GM12878 (cell line): ENCODE results near the gene AMELX. TPM values are rescaled to one million over a fixed set of nuclear protein-coding genes. Genes with fewer than 3 reads are reported as not detected.

Experiments used
- ATAC-seq: fragments of 200-7000 bp; cut with Tn5 transposase; 3 replicates; pipeline ENCODE4 v1.9.1; 2020; ENCODE audit warnings: mild to moderate bottlenecking, moderate library complexity
- BruUV-seq: library from RNA; stranded (reverse); fragments of 400-500 nt; replicated peaks from 2 replicates; lab custom pipeline; 2021; lab: Mats Ljungman, UMichigan
- CTCF ChIA-PET: fragments of 300-600 bp; sonication (Branson Sonifier 250); formaldehyde crosslinking; extraction: SDS; loops from one replicate; lab custom pipeline; 2021; ENCODE audit warnings: inconsistent platforms; lab: Yijun Ruan, JAX
- POLR2A ChIA-PET: fragments of 350-600 bp; formaldehyde crosslinking; extraction: SDS; loops from one replicate; lab custom pipeline; 2021; ENCODE audit warnings: inconsistent platforms; lab: Charles Lee
- RAD21 ChIA-PET: fragments of 300-600 bp; sonication (Branson Sonifier 250); formaldehyde crosslinking; loops from one replicate; lab custom pipeline; 2023; ENCODE audit warnings: antibody characterized with exemption; ENCODE audit not compliant: unreplicated experiment; lab: Charles Lee
- SMC1A ChIA-PET: fragments of 300-600 bp; sonication (Branson Sonifier 250); formaldehyde crosslinking; loops from one replicate; lab custom pipeline; 2023; ENCODE audit not compliant: unreplicated experiment, uncharacterized antibody; lab: Charles Lee
- DNase-seq: peaks from one replicate; pipeline ENCODE4 v3.0.0-alpha.2; 2011; ENCODE audit warnings: low read depth, low spot score
- FAIRE-seq: peaks from 3 replicates; lab custom pipeline; 2011; peaks lifted over from hg19 to GRCh38; lab: Jason Lieb, UNC
- H2AFZ ChIP-seq: 2 replicates; pipeline ENCODE4 v1.6.0; 2011; ENCODE audit warnings: low read depth, low read length, control low read depth; ENCODE audit not compliant: control insufficient read depth
- H3K27ac ChIP-seq: 2 replicates; pipeline ENCODE4 v1.5.1; 2011; ENCODE audit warnings: control low read depth; ENCODE audit not compliant: control insufficient read depth, insufficient read depth
- H3K27me3 ChIP-seq, 2 experiments: replicated peaks in 1 of 2; 2 replicates each; pipeline versions ENCODE4 v1.6.0 to v1.6.1; 2011; ENCODE audit warnings: low read length in 1 of 2; ENCODE audit not compliant: control insufficient read depth in 2 of 2, insufficient read depth in 2 of 2
- H3K36me3 ChIP-seq, 2 experiments: 2 replicates each; pipeline ENCODE4 v1.5.1; 2011; ENCODE audit warnings: low read length in 1 of 2; ENCODE audit not compliant: control insufficient read depth in 2 of 2, insufficient read depth in 2 of 2
- H3K4me1 ChIP-seq: 2 replicates; pipeline ENCODE4 v1.6.1; 2011; ENCODE audit warnings: mild to moderate bottlenecking, low read length, moderate library complexity, mixed read lengths; ENCODE audit not compliant: control insufficient read depth, insufficient read depth
- H3K4me2 ChIP-seq: 2 replicates; pipeline ENCODE4 v1.6.0; 2011; ENCODE audit warnings: control low read depth; ENCODE audit not compliant: control insufficient read depth, insufficient read depth
- H3K4me3 ChIP-seq: fragments of 200-600 bp; sonication (generic); 2 replicates; pipeline ENCODE4 v1.5.1; 2016
- H3K79me2 ChIP-seq: 2 replicates; pipeline ENCODE4 v1.6.0; 2011; ENCODE audit warnings: low read length; ENCODE audit not compliant: control insufficient read depth, insufficient read depth
- H3K9ac ChIP-seq: 2 replicates; pipeline ENCODE4 v1.8.0; 2011; ENCODE audit warnings: low read length, control low read depth, mixed read lengths; ENCODE audit not compliant: control insufficient read depth, insufficient read depth
- H3K9me3 ChIP-seq: replicated peaks from 3 replicates; pipeline ENCODE4 v1.5.1; 2011; ENCODE audit warnings: mild to moderate bottlenecking, low read length; ENCODE audit not compliant: control insufficient read depth, insufficient read depth
- H4K20me1 ChIP-seq: 2 replicates; pipeline ENCODE4 v1.6.0; 2011; ENCODE audit not compliant: control insufficient read depth, insufficient read depth
- CEBPB ChIP-seq, 2 experiments: fragments of 150-350 bp in 1 of 2; IDR thresholded peaks; 2 replicates each; pipeline ENCODE4 v1.6.1; 2012 to 2014; ENCODE audit warnings: low read depth in 2 of 2, low read length in 2 of 2, borderline replicate concordance in 1 of 2, inconsistent platforms in 1 of 2
- CHD4 ChIP-seq: fragments of 200-600 bp; sonication (generic); IDR thresholded peaks from 2 replicates; pipeline ENCODE4 v1.6.1; 2016; ENCODE audit warnings: mild to moderate bottlenecking
- DPF2 ChIP-seq: fragments of 450-650 bp; IDR thresholded peaks from 2 replicates; pipeline ENCODE4 v1.6.1; 2017; ENCODE audit warnings: mild to moderate bottlenecking
- IKZF1 ChIP-seq: fragments of 450-650 bp; conservative IDR thresholded peaks from 2 replicates; pipeline ENCODE4 v1.6.1; 2017; ENCODE audit warnings: antibody characterized with exemption, mild to moderate bottlenecking
- IKZF2 ChIP-seq, 2 experiments: fragments of 450-650 bp; IDR thresholded peaks; 2 replicates each; pipeline ENCODE4 v1.6.1; 2017; ENCODE audit warnings: mild to moderate bottlenecking in 2 of 2, moderate library complexity in 2 of 2
- JUND ChIP-seq: IDR thresholded peaks from 2 replicates; pipeline ENCODE4 v1.6.1; 2012; ENCODE audit warnings: low read depth, mild to moderate bottlenecking, low read length, improper control_type of control experiment, moderate library complexity
- LARP7 ChIP-seq: fragments of 450-650 bp; IDR thresholded peaks from 2 replicates; pipeline ENCODE4 v1.6.1; 2017; ENCODE audit warnings: mild to moderate bottlenecking
- MTA2 ChIP-seq: fragments of 450-650 bp; IDR thresholded peaks from 2 replicates; pipeline ENCODE4 v1.6.1; 2016; ENCODE audit warnings: low read depth, mild to moderate bottlenecking, moderate library complexity
- MTA3 ChIP-seq: IDR thresholded peaks from 2 replicates; pipeline ENCODE4 v1.6.1; 2012; ENCODE audit warnings: low read length, inconsistent platforms, borderline replicate concordance
- NFIC ChIP-seq: IDR thresholded peaks from 2 replicates; pipeline ENCODE4 v1.6.1; 2012; ENCODE audit warnings: low read depth, mild to moderate bottlenecking, inconsistent platforms, low read length, moderate library complexity
- NFYB ChIP-seq: IDR thresholded peaks from 2 replicates; pipeline ENCODE4 v1.6.1; 2011; ENCODE audit warnings: low read depth, mild to moderate bottlenecking, low read length, improper control_type of control experiment, moderate library complexity; ENCODE audit not compliant: insufficient read depth
- NR2C2 ChIP-seq: IDR thresholded peaks from 2 replicates; pipeline ENCODE4 v1.6.1; 2011; ENCODE audit warnings: borderline replicate concordance, low read depth; ENCODE audit not compliant: control insufficient read depth, insufficient read length
- NR2F1 ChIP-seq: fragments of 450-650 bp; conservative IDR thresholded peaks from 2 replicates; pipeline ENCODE4 v1.6.1; 2017; ENCODE audit warnings: mild to moderate bottlenecking
- POLR2A ChIP-seq: IDR thresholded peaks from 2 replicates; pipeline ENCODE4 v1.6.1; 2011; ENCODE audit warnings: low read depth, mild to moderate bottlenecking, low read length
- POU2F2 ChIP-seq: IDR thresholded peaks from 3 replicates; pipeline ENCODE4 v1.6.1; 2011; ENCODE audit warnings: low read depth, mild to moderate bottlenecking, low read length, borderline replicate concordance
- RAD21 ChIP-seq: IDR thresholded peaks from 2 replicates; pipeline ENCODE4 v1.6.1; 2011; ENCODE audit warnings: mild to moderate bottlenecking, low read depth, low read length, moderate library complexity; ENCODE audit not compliant: insufficient read depth
- RELB ChIP-seq: fragments of 450-650 bp; IDR thresholded peaks from 2 replicates; pipeline ENCODE4 v1.6.1; 2017; ENCODE audit warnings: low read depth, mild to moderate bottlenecking, moderate library complexity
- RUNX3 ChIP-seq: IDR thresholded peaks from 2 replicates; pipeline ENCODE4 v1.6.1; 2012; ENCODE audit warnings: low read length, inconsistent platforms
- SIN3A ChIP-seq: IDR thresholded peaks from 2 replicates; pipeline ENCODE4 v1.6.1; 2012; ENCODE audit warnings: low read depth, low read length, improper control_type of control experiment
- SREBF1 ChIP-seq: IDR thresholded peaks from 2 replicates; pipeline ENCODE4 v1.6.1; 2012; ENCODE audit warnings: mild to moderate bottlenecking, low read length
- TCF7 ChIP-seq: IDR thresholded peaks from 2 replicates; pipeline ENCODE4 v1.6.1; 2014; ENCODE audit warnings: antibody characterized with exemption, borderline replicate concordance
- ZZZ3 ChIP-seq: IDR thresholded peaks from 2 replicates; pipeline ENCODE4 v1.6.1; 2011; ENCODE audit warnings: low read depth; ENCODE audit not compliant: control insufficient read depth, insufficient read length
- WGBS: methylation state at CpG from one replicate; pipeline ENCODE4 v1.1.6; 2016; ENCODE audit warnings: low lambda C conversion rate; ENCODE audit not compliant: insufficient replicate concordance, insufficient coverage; ENCODE audit errors: missing lambda C conversion rate; 5-methylcytosine and 5-hydroxymethylcytosine counted together
- in situ Hi-C: fragments of 300-500 bp; cut with MboI; formaldehyde crosslinking; loops from 9 replicates; pipeline ENCODE4 v1.14.3; 2018; ENCODE audit warnings: mixed read lengths
- intact Hi-C: fragments of 100-400 bp; cut with micrococcal nuclease; formaldehyde crosslinking; loops from one replicate; pipeline ENCODE4 v1.14.2; 2022; ENCODE audit not compliant: unreplicated experiment
- polyA plus RNA-seq, 11 experiments: library from polyadenylated mRNA; depleted of rRNA in 4 of 11; unstranded in 6 of 11; stranded (reverse) in 5 of 11; fragments of >200 nt; fragmentation: Nextera tagmentation in 4 of 11; fragmentation: Illumina TruSeq in 1 of 11; extraction: Ambion mirVana in 4 of 11; extraction: Trizol in 1 of 11; gene quantifications; 1 replicate in 1 of 11; 2 replicates in 10 of 11; pipeline versions ENCODE4 v1.2.1 to v1.2.3, GENCODE V29; 2011 to 2016; ENCODE audit warnings: inconsistent platforms in 2 of 11, missing spikeins in 2 of 11, low read depth in 1 of 11
- total RNA-seq, 4 experiments: library from RNA; depleted of rRNA in 3 of 4; stranded (reverse); fragments of >200 nt in 3 of 4; fragmentation: Illumina TruSeq in 1 of 4; extraction: Trizol in 1 of 4; gene quantifications; 2 replicates each; pipeline versions ENCODE4 v1.2.1 to v1.2.3, GENCODE V29; 2013 to 2021

The AMELX gene
- total and polyA plus RNA-seq, 10 of the 15 experiments (the other 5 are each of a cell fraction or from before 2014, with no cell fraction given) = not detected

- TF ChIP-seq SIN3A = no peak
- TF ChIP-seq TCF7 = no peak
- no peak for TF ChIP-seq NR2C2
- TF ChIP-seq POLR2A = no peak
- no peak for TF ChIP-seq ZZZ3
- no peak for TF ChIP-seq LARP7
- TF ChIP-seq POU2F2 = no peak
- TF ChIP-seq NFYB = no peak
- no peak for TF ChIP-seq CEBPB (IDR thresholded peaks at IDR 0.05; ENCODE audit: borderline replicate concordance in 1 of 2, low read depth in 2 of 2, low read length in 2 of 2)
Observed at GRCh38 chrX:11337292-11338009, 44.2 kb downstream of the AMELX start (continued).

- H3K4me1 ChIP-seq = 0 out of 2 replicates have a peak, but pooled peaks cover 3% of the 10 kb centered on the region
- no peaks in the 10 kb centered on the region for H3K36me3 ChIP-seq
- H3K27me3 ChIP-seq = no peaks in the 10 kb centered on the region
- RAD21 ChIA-PET = interaction anchor here (0.6 kb wide), 1 partner anchor 22 kb away, joined by 3 read pairs; no protein-coding TSS in a partner anchor
- ATAC-seq = peak; percentile 86
- in situ Hi-C loops = no loop called here
- no peaks in the 10 kb centered on the region for H4K20me1 ChIP-seq
- no peak overlapping the region for H3K27ac ChIP-seq
- no peak for FAIRE-seq
- POLR2A ChIA-PET = no interaction called here
- H3K9ac ChIP-seq = no peak overlapping the region
- no peaks in the 10 kb centered on the region for H3K79me2 ChIP-seq
- H3K9me3 ChIP-seq = no peaks in the 10 kb centered on the region
- WGBS = 54% methylated on average over 10 of the region's 10 CpGs
- SMC1A ChIA-PET = interaction anchor here (0.6 to 1.3 kb wide), 7 partner anchors 9 to 1004 kb away, joined by 3 to 5 read pairs (median 3); no protein-coding TSS in a partner anchor
- CTCF ChIA-PET = interaction anchor here (0.7 to 1.4 kb wide), 3 partner anchors 21 to 40 kb away, joined by 3 to 5 read pairs (median 5); no protein-coding TSS in a partner anchor
- BruUV-seq = no TSS peak
- intact Hi-C loops = loop anchor here (1.0 kb wide), 1 partner anchor 22 kb away; no protein-coding TSS in a partner anchor
- H3K4me3 ChIP-seq = no peak overlapping the region
- peak; percentile 17 for DNase-seq
- no peak overlapping the region for H2AFZ ChIP-seq
- no peak overlapping the region for H3K4me2 ChIP-seq
- TF ChIP-seq IKZF2 (IDR thresholded peaks at IDR 0.05) (peak; percentile 48 to 50; a peak in 1 of 4 replicates), CHD4 (no peak), RELB (0 out of 2 replicates have a peak, but pooled peaks have one; percentile 14), MTA3 (no peak), RUNX3 (peak; percentile 30), NFIC (peak; percentile 49; the same call in 1 of the 2 replicates), SREBF1 (no peak), JUND (0 out of 2 replicates have a peak, but pooled peaks have one; percentile 23), POLR2A (no peak), SIN3A (no peak), RAD21 (no peak), IKZF1 (peak; percentile 59), NR2F1 (peak; percentile 78), DPF2 (peak; percentile 81), MTA2 (peak; percentile 59; the same call in 1 of the 2 replicates)
Observed at GRCh38 chrX:11341274-11342201, 48.3 kb downstream of the AMELX start.
